GM23248 (cell line): ENCODE results near the gene IRF4. TPM values are rescaled to one million over a fixed set of nuclear protein-coding genes. Genes with fewer than 3 reads are reported as not detected.

ENCODE experiments used
- DNase-seq: peaks from one replicate; pipeline ENCODE4 v3.0.0-alpha.2; 2015
- H2AFZ ChIP-seq: fragments of 200-600 bp; sonication (generic); 2 replicates; pipeline ENCODE4 v1.6.1; 2016; ENCODE audit warnings: antibody characterized with exemption
- H3F3A ChIP-seq: fragments of 200-600 bp; sonication (generic); 2 replicates; pipeline ENCODE4 v1.6.1; 2016; ENCODE audit warnings: mild to moderate bottlenecking, antibody characterized with exemption, mixed run types; ENCODE audit not compliant: insufficient read depth
- H3K27ac ChIP-seq: fragments of 200-600 bp; sonication (generic); 2 replicates; pipeline ENCODE4 v1.5.1; 2016; ENCODE audit warnings: mild to moderate bottlenecking
- H3K27me3 ChIP-seq: fragments of 200-600 bp; sonication (generic); replicated peaks from 2 replicates; pipeline ENCODE4 v1.6.1; 2016; ENCODE audit warnings: mild to moderate bottlenecking; ENCODE audit not compliant: insufficient read depth
- H3K36me3 ChIP-seq: fragments of 200-600 bp; sonication (generic); 2 replicates; pipeline ENCODE4 v1.6.1; 2016; ENCODE audit warnings: low read depth, mild to moderate bottlenecking
- H3K4me1 ChIP-seq: fragments of 200-600 bp; sonication (generic); 2 replicates; pipeline ENCODE4 v1.6.1; 2016; ENCODE audit warnings: mild to moderate bottlenecking; ENCODE audit not compliant: insufficient read depth
- H3K4me2 ChIP-seq: fragments of 200-600 bp; sonication (generic); one replicate; pipeline ENCODE4 v1.6.1; 2016; ENCODE audit warnings: mild to moderate bottlenecking; ENCODE audit not compliant: unreplicated experiment
- H3K4me3 ChIP-seq: fragments of 200-600 bp; sonication (generic); 2 replicates; pipeline ENCODE4 v1.5.1; 2016; ENCODE audit warnings: mild to moderate bottlenecking
- H3K79me2 ChIP-seq: fragments of 200-600 bp; sonication (generic); 2 replicates; pipeline ENCODE4 v1.6.1; 2016; ENCODE audit warnings: mild to moderate bottlenecking; ENCODE audit not compliant: insufficient read depth
- H3K9ac ChIP-seq: fragments of 200-600 bp; sonication (generic); 2 replicates; pipeline ENCODE4 v1.6.1; 2016; ENCODE audit warnings: mild to moderate bottlenecking
- H3K9me2 ChIP-seq: fragments of 200-600 bp; sonication (generic); 2 replicates; pipeline ENCODE4 v1.6.1; 2016; ENCODE audit warnings: mixed run types, mild to moderate bottlenecking, moderate library complexity; ENCODE audit not compliant: insufficient read depth
- H3K9me3 ChIP-seq: fragments of 200-600 bp; sonication (generic); one replicate; pipeline ENCODE4 v1.6.1; 2017; ENCODE audit warnings: low read depth
- H4K20me1 ChIP-seq: fragments of 200-600 bp; sonication (generic); 2 replicates; pipeline ENCODE4 v1.6.0; 2016; ENCODE audit not compliant: insufficient read depth
- EZH2 ChIP-seq: fragments of 200-600 bp; sonication (generic); IDR thresholded peaks from 2 replicates; pipeline ENCODE4 v1.6.1; 2018; ENCODE audit warnings: antibody characterized with exemption, mild to moderate bottlenecking; ENCODE audit not compliant: insufficient read depth, poor library complexity, severe bottlenecking
- EZH2phosphoT487 ChIP-seq: fragments of 200-600 bp; sonication (generic); IDR thresholded peaks from 2 replicates; pipeline ENCODE4 v1.6.1; 2018; ENCODE audit warnings: antibody characterized with exemption, moderate library complexity, mild to moderate bottlenecking, low read depth; ENCODE audit not compliant: insufficient read depth
- WGBS, 2 experiments: methylation state at CpG; one replicate each; pipeline ENCODE4 v1.1.6; 2015 to 2017; ENCODE audit warnings: low lambda C conversion rate in 2 of 2, low coverage in 1 of 2; ENCODE audit errors: missing lambda C conversion rate in 2 of 2; 5-methylcytosine and 5-hydroxymethylcytosine counted together
- in situ Hi-C: fragments of 300-500 bp; cut with MboI; formaldehyde crosslinking; loops from 2 replicates; pipeline ENCODE4 v1.15.0; 2020
- polyA plus RNA-seq: library from polyadenylated mRNA; unstranded; fragments of >200 nt; fragmentation: Nextera tagmentation; extraction: Ambion mirVana; gene quantifications from 2 replicates; pipeline ENCODE4 v1.2.1, GENCODE V29; 2016
- total RNA-seq: library from RNA; depleted of rRNA; stranded (reverse); fragments of >200 nt; shearing (Covaris generic); gene quantifications from 2 replicates; pipeline ENCODE4 v1.2.3, GENCODE V29; 2014

The IRF4 gene
- total and polyA plus RNA-seq, 2 experiments from 2014 or later, result 0.23 TPM; not detected in 1

- Histone ChIP-seq H3K4me2 (no peak overlapping the region), H3K79me2 (no peaks in the 10 kb centered on the region), H3K9me2 (no peaks in the 10 kb centered on the region), H3K27ac (no peak overlapping the region), H3K36me3 (no peaks in the 10 kb centered on the region), H3K4me1 (no peaks in the 10 kb centered on the region), H2AFZ (no peak overlapping the region), H3F3A (no peaks in the 10 kb centered on the region), H3K27me3 (peaks cover 89% of the 10 kb centered on the region), H4K20me1 (no peaks in the 10 kb centered on the region), H3K9ac (no peak overlapping the region), H3K4me3 (no peak overlapping the region), H3K9me3 (no peaks in the 10 kb centered on the region)
- DNase-seq, result no peak
- in situ Hi-C loops, result no loop called here
- TF ChIP-seq EZH2phosphoT487, result no peak
- no peak for TF ChIP-seq EZH2
Measured at GRCh38 chr6:414447-414846, 22.9 kb downstream of the IRF4 start.

GRCh38 chr6:415087-415486, 23.5 kb downstream of the IRF4 start:
- no peaks in the 10 kb centered on the region for H3F3A ChIP-seq
- no peak for DNase-seq
- no peaks in the 10 kb centered on the region for H3K9me3 ChIP-seq
- H2AFZ ChIP-seq, result no peak overlapping the region
- no peak overlapping the region for H3K4me2 ChIP-seq
- no peaks in the 10 kb centered on the region for H3K4me1 ChIP-seq
- no peak overlapping the region for H3K4me3 ChIP-seq
- in situ Hi-C loops, result no loop called here
- TF ChIP-seq EZH2phosphoT487 (no peak), EZH2 (no peak)
- H3K27ac ChIP-seq, result no peak overlapping the region
- no peaks in the 10 kb centered on the region for H4K20me1 ChIP-seq
- no peaks in the 10 kb centered on the region for H3K36me3 ChIP-seq
- WGBS, 2 experiments, result 49 to 63% methylated on average over 3 of the region's 3 CpGs
- peaks cover 89% of the 10 kb centered on the region for H3K27me3 ChIP-seq
- no peak overlapping the region for H3K9ac ChIP-seq
- no peaks in the 10 kb centered on the region for H3K79me2 ChIP-seq
- no peaks in the 10 kb centered on the region for H3K9me2 ChIP-seq

GRCh38 chr6:421211-421610, 29.7 kb downstream of the IRF4 start:
- Histone ChIP-seq H3K4me2 (no peak overlapping the region), H3K27ac (no peak overlapping the region), H3K9me3 (no peaks in the 10 kb centered on the region), H3K36me3 (no peaks in the 10 kb centered on the region), H2AFZ (no peak overlapping the region), H3K4me3 (no peak overlapping the region), H4K20me1 (no peaks in the 10 kb centered on the region), H3K27me3 (peaks cover 42% of the 10 kb centered on the region), H3K9me2 (no peaks in the 10 kb centered on the region), H3K9ac (no peak overlapping the region), H3K79me2 (no peaks in the 10 kb centered on the region), H3K4me1 (peaks cover 11% of the 10 kb centered on the region), H3F3A (peaks cover 9% of the 10 kb centered on the region; the same call in 1 of the 2 replicates)
- in situ Hi-C loops, result no loop called here
- 79 to 82% methylated on average over 7 of the region's 7 CpGs for WGBS, 2 experiments
- DNase-seq, result no peak
- TF ChIP-seq EZH2 (no peak), EZH2phosphoT487 (no peak)

GRCh38 chr6:422433-423054, 31.0 kb downstream of the IRF4 start:
- no peaks in the 10 kb centered on the region for H3K79me2 ChIP-seq
- in situ Hi-C loops, result no loop called here
- WGBS, 2 experiments, result 22 to 24% methylated on average over 6 of the region's 6 CpGs
- H2AFZ ChIP-seq, result no peak overlapping the region
- H3K27me3 ChIP-seq, result peaks cover 29% of the 10 kb centered on the region
- H3K4me3 ChIP-seq, result no peak overlapping the region
- no peak overlapping the region for H3K4me2 ChIP-seq
- TF ChIP-seq EZH2phosphoT487 (no peak), EZH2 (no peak)
- no peaks in the 10 kb centered on the region for H3K9me2 ChIP-seq
- H3K36me3 ChIP-seq, result no peaks in the 10 kb centered on the region
- peaks cover 11% of the 10 kb centered on the region for H3K4me1 ChIP-seq
- no peak overlapping the region for H3K9ac ChIP-seq
- H3K27ac ChIP-seq, result 0 out of 2 replicates have a peak overlapping the region, but pooled peaks have one; percentile 43
- no peaks in the 10 kb centered on the region for H4K20me1 ChIP-seq
- no peaks in the 10 kb centered on the region for H3K9me3 ChIP-seq
- H3F3A ChIP-seq, result peaks cover 9% of the 10 kb centered on the region; the same call in 1 of the 2 replicates
- peak; percentile 95 for DNase-seq
